Osteocyte (in vitro differentiated cells): ENCODE data around the gene NR2C2. TPM values are rescaled to one million over a fixed set of nuclear protein-coding genes. Genes with fewer than 3 reads are reported as not detected.
A peak's percentile ranks its signal among the peaks of the same experiment; 100 is the strongest.

Experiments
- DNase-seq: peaks from one replicate; pipeline ENCODE4 v3.0.0; 2021; ENCODE audit warnings: mixed read lengths; ENCODE audit not compliant: unreplicated experiment; ENCODE audit errors: extremely low spot score
- H3K27ac Mint-ChIP-seq: one replicate; pipeline ENCODE4 v1.8.0; 2021; ENCODE audit warnings: mild to moderate bottlenecking, mixed read lengths; ENCODE audit not compliant: unreplicated experiment
- H3K27me3 Mint-ChIP-seq: one replicate; pipeline ENCODE4 v1.8.0; 2021; ENCODE audit warnings: mixed read lengths; ENCODE audit not compliant: unreplicated experiment
- H3K36me3 Mint-ChIP-seq: one replicate; pipeline ENCODE4 v1.8.0; 2021; ENCODE audit warnings: mixed read lengths; ENCODE audit not compliant: unreplicated experiment
- H3K4me1 Mint-ChIP-seq: one replicate; pipeline ENCODE4 v1.8.0; 2021; ENCODE audit warnings: mixed read lengths; ENCODE audit not compliant: unreplicated experiment
- H3K4me3 Mint-ChIP-seq: one replicate; pipeline ENCODE4 v1.8.0; 2021; ENCODE audit warnings: mild to moderate bottlenecking, moderate library complexity, mixed read lengths; ENCODE audit not compliant: unreplicated experiment
- H3K9me3 Mint-ChIP-seq: one replicate; pipeline ENCODE4 v1.8.0; 2021; ENCODE audit warnings: mixed read lengths; ENCODE audit not compliant: unreplicated experiment
- CTCF ChIP-seq: fragments of 200-600 bp; sonication (generic); IDR thresholded peaks from 2 replicates; pipeline ENCODE4 v1.5.0; 2021; ENCODE audit warnings: antibody characterized with exemption, mild to moderate bottlenecking, moderate library complexity
- total RNA-seq: library from RNA; stranded (reverse); gene quantifications from 2 replicates; pipeline ENCODE4 v1.2.1, GENCODE V29; 2021

Gene NR2C2
- total RNA-seq, 1 donor from 2014 or later = 48.3 TPM

GRCh38 chr3:15044326-15044725 lies 96.9 kb downstream of the NR2C2 start:
- H3K27ac Mint-ChIP-seq = peak overlapping the region; percentile 11
- H3K27me3 Mint-ChIP-seq = no peaks in the 10 kb centered on the region
- no peaks in the 10 kb centered on the region for H3K9me3 Mint-ChIP-seq
- H3K36me3 Mint-ChIP-seq = peaks cover 50% of the 10 kb centered on the region
- no peak for TF ChIP-seq CTCF
- DNase-seq = no peak
- H3K4me3 Mint-ChIP-seq = no peak overlapping the region
- H3K4me1 Mint-ChIP-seq = peaks cover 3% of the 10 kb centered on the region

GRCh38 chr3:15045667-15046066 lies 98.3 kb downstream of the NR2C2 start:
- Mint-ChIP-seq H3K36me3 (peaks cover 47% of the 10 kb centered on the region), H3K9me3 (no peaks in the 10 kb centered on the region)

GRCh38 chr3:15049584-15049983 lies 102.2 kb downstream of the NR2C2 start:
- Mint-ChIP-seq H3K27ac (no peak overlapping the region), H3K4me3 (no peak overlapping the region), H3K27me3 (no peaks in the 10 kb centered on the region), H3K4me1 (peaks cover 2% of the 10 kb centered on the region), H3K36me3 (peaks cover 35% of the 10 kb centered on the region), H3K9me3 (no peaks in the 10 kb centered on the region)
- TF ChIP-seq CTCF = no peak
- no peak for DNase-seq

More at GRCh38 chr3:15045667-15046066, 98.3 kb downstream of the NR2C2 start:
- H3K27ac Mint-ChIP-seq = no peak overlapping the region
- TF ChIP-seq CTCF = no peak
- peaks cover 3% of the 10 kb centered on the region for H3K4me1 Mint-ChIP-seq
- DNase-seq = no peak
- no peak overlapping the region for H3K4me3 Mint-ChIP-seq
- no peaks in the 10 kb centered on the region for H3K27me3 Mint-ChIP-seq

GRCh38 chr3:15050405-15051092 lies 103.2 kb downstream of the NR2C2 start:
- Mint-ChIP-seq H3K27me3 (no peaks in the 10 kb centered on the region), H3K9me3 (no peaks in the 10 kb centered on the region), H3K36me3 (peaks cover 32% of the 10 kb centered on the region), H3K4me3 (no peak overlapping the region), H3K4me1 (peaks cover 2% of the 10 kb centered on the region), H3K27ac (no peak overlapping the region)
- no peak for DNase-seq
- TF ChIP-seq CTCF = no peak

GRCh38 chr3:15051531-15051930 lies 104.1 kb downstream of the NR2C2 start:
- Mint-ChIP-seq H3K27me3 (no peaks in the 10 kb centered on the region), H3K27ac (no peak overlapping the region), H3K36me3 (peaks cover 24% of the 10 kb centered on the region), H3K4me3 (no peak overlapping the region), H3K9me3 (no peaks in the 10 kb centered on the region), H3K4me1 (peaks cover 2% of the 10 kb centered on the region)
- DNase-seq = no peak
- TF ChIP-seq CTCF = peak; percentile 51
